ENCODE data around the gene CCDC178.

- TF ChIP-seq, protein P1, sequence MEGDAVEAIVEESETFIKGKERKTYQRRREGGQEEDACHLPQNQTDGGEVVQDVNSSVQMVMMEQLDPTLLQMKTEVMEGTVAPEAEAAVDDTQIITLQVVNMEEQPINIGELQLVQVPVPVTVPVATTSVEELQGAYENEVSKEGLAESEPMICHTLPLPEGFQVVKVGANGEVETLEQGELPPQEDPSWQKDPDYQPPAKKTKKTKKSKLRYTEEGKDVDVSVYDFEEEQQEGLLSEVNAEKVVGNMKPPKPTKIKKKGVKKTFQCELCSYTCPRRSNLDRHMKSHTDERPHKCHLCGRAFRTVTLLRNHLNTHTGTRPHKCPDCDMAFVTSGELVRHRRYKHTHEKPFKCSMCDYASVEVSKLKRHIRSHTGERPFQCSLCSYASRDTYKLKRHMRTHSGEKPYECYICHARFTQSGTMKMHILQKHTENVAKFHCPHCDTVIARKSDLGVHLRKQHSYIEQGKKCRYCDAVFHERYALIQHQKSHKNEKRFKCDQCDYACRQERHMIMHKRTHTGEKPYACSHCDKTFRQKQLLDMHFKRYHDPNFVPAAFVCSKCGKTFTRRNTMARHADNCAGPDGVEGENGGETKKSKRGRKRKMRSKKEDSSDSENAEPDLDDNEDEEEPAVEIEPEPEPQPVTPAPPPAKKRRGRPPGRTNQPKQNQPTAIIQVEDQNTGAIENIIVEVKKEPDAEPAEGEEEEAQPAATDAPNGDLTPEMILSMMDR (IDR thresholded peaks at IDR 0.05; ENCODE audit: poor library complexity) = no peak
- TF ChIP-seq EZH2 (IDR thresholded peaks at IDR 0.05; ENCODE audit: borderline replicate concordance) = no peak
Observed at GRCh38 chr18:32910694-32911296, 529.7 kb downstream of the CCDC178 start.
